ENCODE measurements around the gene NCS1.

Gene NCS1

GRCh38 chr9:130262061-130262745, 90.0 kb downstream of the NCS1 start:
- no peak overlapping the region for H4K8ac ChIP-seq (ENCODE audit: low read depth, low read length)
- no peak overlapping the region for H3K23ac ChIP-seq (ENCODE audit: low read length)

GRCh38 chr9:130262771-130263170, 90.6 kb downstream of the NCS1 start:
- no peak overlapping the region for H3K56ac ChIP-seq (ENCODE audit: low read length)
- no peak overlapping the region for H3K27ac ChIP-seq (ENCODE audit: low read depth, low read length)
- H3K79me1 ChIP-seq (ENCODE audit: low read length): no peaks in the 10 kb centered on the region
- no CpG with 5 or more reads among the region's 7 CpGs for WGBS (ENCODE audit: extremely low coverage, insufficient coverage, low lambda C conversion rate)
- no peak overlapping the region for H4K8ac ChIP-seq (ENCODE audit: low read depth, low read length)
- no peak overlapping the region for H3K4me2 ChIP-seq (ENCODE audit: low read length)
- H4K5ac ChIP-seq (ENCODE audit: low read length): no peak overlapping the region
- DNase-seq: no peak
- H3K4me1 ChIP-seq (ENCODE audit: control insufficient read depth, low read depth, low read length): no peaks in the 10 kb centered on the region
- H3K79me2 ChIP-seq (ENCODE audit: control insufficient read depth, insufficient read depth, low read length): no peaks in the 10 kb centered on the region
- no peak overlapping the region for H2BK15ac ChIP-seq (replicated peaks; ENCODE audit: low read depth)
- no peak overlapping the region for H3K9ac ChIP-seq (ENCODE audit: low read length)
- no peak overlapping the region for H2BK5ac ChIP-seq (ENCODE audit: low read length)
- no peak overlapping the region for H2BK120ac ChIP-seq (ENCODE audit: low read depth, low read length)
- no peak overlapping the region for H3K4me3 ChIP-seq (ENCODE audit: low read length)
- H3K23ac ChIP-seq (ENCODE audit: low read length): no peak overlapping the region
- H2AK5ac ChIP-seq (ENCODE audit: low read length): no peak overlapping the region
- no peaks in the 10 kb centered on the region for H3K36me3 ChIP-seq (ENCODE audit: control insufficient read depth, insufficient read depth, low read length)
- H3K27me3 ChIP-seq (ENCODE audit: insufficient read depth, low read length, poor library complexity): no peaks in the 10 kb centered on the region
- no peak overlapping the region for H3K18ac ChIP-seq (ENCODE audit: low read length)
- H3K4ac ChIP-seq (ENCODE audit: low read depth, low read length): no peak overlapping the region

More at GRCh38 chr9:130262061-130262745, 90.0 kb downstream of the NCS1 start:
- no peak overlapping the region for H3K4ac ChIP-seq (ENCODE audit: low read depth, low read length)
- no peak overlapping the region for H3K18ac ChIP-seq (ENCODE audit: low read length)
- no peak overlapping the region for H3K56ac ChIP-seq (ENCODE audit: low read length)
- no peak overlapping the region for H3K27ac ChIP-seq (ENCODE audit: low read depth, low read length)
- no peak overlapping the region for H3K4me3 ChIP-seq (ENCODE audit: low read length)
- no peaks in the 10 kb centered on the region for H3K27me3 ChIP-seq (ENCODE audit: insufficient read depth, low read length, poor library complexity)
- no peaks in the 10 kb centered on the region for H3K79me2 ChIP-seq (ENCODE audit: control insufficient read depth, insufficient read depth, low read length)
- H3K79me1 ChIP-seq (ENCODE audit: low read length): no peaks in the 10 kb centered on the region
- no peak overlapping the region for H4K5ac ChIP-seq (ENCODE audit: low read length)
- no peak overlapping the region for H2BK120ac ChIP-seq (ENCODE audit: low read depth, low read length)
- H2BK5ac ChIP-seq (ENCODE audit: low read length): no peak overlapping the region
- no peak overlapping the region for H3K9ac ChIP-seq (ENCODE audit: low read length)
- no peaks in the 10 kb centered on the region for H3K4me1 ChIP-seq (ENCODE audit: control insufficient read depth, low read depth, low read length)
- H3K36me3 ChIP-seq (ENCODE audit: control insufficient read depth, insufficient read depth, low read length): no peaks in the 10 kb centered on the region
- H2BK15ac ChIP-seq (replicated peaks; ENCODE audit: low read depth): no peak overlapping the region
- WGBS (ENCODE audit: extremely low coverage, insufficient coverage, low lambda C conversion rate): no CpG with 5 or more reads among the region's 17 CpGs
- H2AK5ac ChIP-seq (ENCODE audit: low read length): no peak overlapping the region
- DNase-seq: no peak
- H3K4me2 ChIP-seq (ENCODE audit: low read length): no peak overlapping the region

- DNase-seq: peak; percentile 82
- H2AK5ac ChIP-seq (ENCODE audit: low read length): no peak overlapping the region
- H3K9ac ChIP-seq (ENCODE audit: low read length): no peak overlapping the region
- H3K56ac ChIP-seq (ENCODE audit: low read length): no peak overlapping the region
- H3K79me2 ChIP-seq (ENCODE audit: control insufficient read depth, insufficient read depth, low read length): no peaks in the 10 kb centered on the region
- H3K18ac ChIP-seq (ENCODE audit: low read length): no peak overlapping the region
- H3K4me3 ChIP-seq (ENCODE audit: low read length): no peak overlapping the region
- no peak overlapping the region for H4K5ac ChIP-seq (ENCODE audit: low read length)
- H2BK15ac ChIP-seq (replicated peaks; ENCODE audit: low read depth): no peak overlapping the region
- H3K27ac ChIP-seq (ENCODE audit: low read depth, low read length): no peak overlapping the region
- H3K27me3 ChIP-seq (ENCODE audit: insufficient read depth, low read length, poor library complexity): no peaks in the 10 kb centered on the region
- peaks cover 5% of the 10 kb centered on the region for H3K4me1 ChIP-seq (ENCODE audit: control insufficient read depth, low read depth, low read length)
- H3K23ac ChIP-seq (ENCODE audit: low read length): peak overlapping the region; percentile 61
- no CpG with 5 or more reads among the region's 10 CpGs for whole genome bisulfite sequencing (ENCODE audit: extremely low coverage, insufficient coverage, low lambda C conversion rate)
- no peak overlapping the region for H2BK120ac ChIP-seq (ENCODE audit: low read depth, low read length)
- H2BK5ac ChIP-seq (ENCODE audit: low read length): no peak overlapping the region
- no peak overlapping the region for H3K4ac ChIP-seq (ENCODE audit: low read depth, low read length)
- H3K4me2 ChIP-seq (ENCODE audit: low read length): no peak overlapping the region
- no peaks in the 10 kb centered on the region for H3K36me3 ChIP-seq (ENCODE audit: control insufficient read depth, insufficient read depth, low read length)
- H3K79me1 ChIP-seq (ENCODE audit: low read length): no peaks in the 10 kb centered on the region
- no peak overlapping the region for H4K8ac ChIP-seq (ENCODE audit: low read depth, low read length)
These were observed 91.6 kb downstream of the NCS1 start for GRCh38 chr9:130263601-130264413.

GRCh38 chr9:130264414-130265350, 92.5 kb downstream of the NCS1 start:
- H3K23ac ChIP-seq (ENCODE audit: low read length): no peak overlapping the region
- peaks cover 5% of the 10 kb centered on the region for H3K4me1 ChIP-seq (ENCODE audit: control insufficient read depth, low read depth, low read length)
- H3K56ac ChIP-seq (ENCODE audit: low read length): no peak overlapping the region
- H3K18ac ChIP-seq (ENCODE audit: low read length): no peak overlapping the region
- H2BK15ac ChIP-seq (replicated peaks; ENCODE audit: low read depth): no peak overlapping the region
- no peak overlapping the region for H4K5ac ChIP-seq (ENCODE audit: low read length)
- H2BK120ac ChIP-seq (ENCODE audit: low read depth, low read length): no peak overlapping the region
- H3K79me2 ChIP-seq (ENCODE audit: control insufficient read depth, insufficient read depth, low read length): no peaks in the 10 kb centered on the region
- no peak overlapping the region for H3K4me2 ChIP-seq (ENCODE audit: low read length)
- no peaks in the 10 kb centered on the region for H3K79me1 ChIP-seq (ENCODE audit: low read length)
- no peak overlapping the region for H3K4me3 ChIP-seq (ENCODE audit: low read length)
- no peaks in the 10 kb centered on the region for H3K36me3 ChIP-seq (ENCODE audit: control insufficient read depth, insufficient read depth, low read length)
- WGBS (ENCODE audit: extremely low coverage, insufficient coverage, low lambda C conversion rate): no CpG with 5 or more reads among the region's 18 CpGs
- H2AK5ac ChIP-seq (ENCODE audit: low read length): no peak overlapping the region
- H3K27me3 ChIP-seq (ENCODE audit: insufficient read depth, low read length, poor library complexity): no peaks in the 10 kb centered on the region
- no peak overlapping the region for H2BK5ac ChIP-seq (ENCODE audit: low read length)
- DNase-seq: peak; percentile 22
- H4K8ac ChIP-seq (ENCODE audit: low read depth, low read length): no peak overlapping the region
- H3K9ac ChIP-seq (ENCODE audit: low read length): no peak overlapping the region
- no peak overlapping the region for H3K27ac ChIP-seq (ENCODE audit: low read depth, low read length)
- H3K4ac ChIP-seq (ENCODE audit: low read depth, low read length): no peak overlapping the region

GRCh38 chr9:130265431-130266235, 93.4 kb downstream of the NCS1 start, which contains the start of gene HMCN2:
Gene HMCN2, plus strand, starts transcription at chr9:130265760. Its CDS starts 119 bp downstream, at chr9:130265879.
- WGBS (ENCODE audit: extremely low coverage, insufficient coverage, low lambda C conversion rate): no CpG with 5 or more reads among the region's 89 CpGs
- H4K8ac ChIP-seq (ENCODE audit: low read depth, low read length): no peak within 1 kb of the TSS
- H3K9ac ChIP-seq (ENCODE audit: low read length): peak within 1 kb of the TSS; percentile 49
- no peak within 1 kb of the TSS for H3K27ac ChIP-seq (ENCODE audit: low read depth, low read length)
- no peak within 1 kb of the TSS for H4K5ac ChIP-seq (ENCODE audit: low read length)
- H3K27me3 ChIP-seq (ENCODE audit: insufficient read depth, low read length, poor library complexity): no peaks in the 10 kb centered on the region
- H3K4me2 ChIP-seq (ENCODE audit: low read length): peak within 1 kb of the TSS; percentile 66
- H3K56ac ChIP-seq (ENCODE audit: low read length): peak within 1 kb of the TSS; percentile 49
- H3K79me1 ChIP-seq (ENCODE audit: low read length): no peaks in the 10 kb centered on the region
- no peak within 1 kb of the TSS for H2BK120ac ChIP-seq (ENCODE audit: low read depth, low read length)
- H2AK5ac ChIP-seq (ENCODE audit: low read length): no peak within 1 kb of the TSS
- peak within 1 kb of the TSS; percentile 68 for H3K23ac ChIP-seq (ENCODE audit: low read length)
- H3K4me1 ChIP-seq (ENCODE audit: control insufficient read depth, low read depth, low read length): peaks cover 5% of the 10 kb centered on the region
- no peaks in the 10 kb centered on the region for H3K79me2 ChIP-seq (ENCODE audit: control insufficient read depth, insufficient read depth, low read length)
- H3K18ac ChIP-seq (ENCODE audit: low read length): no peak within 1 kb of the TSS
- DNase-seq: peak; percentile 74
- no peak within 1 kb of the TSS for H3K4ac ChIP-seq (ENCODE audit: low read depth, low read length)
- no peaks in the 10 kb centered on the region for H3K36me3 ChIP-seq (ENCODE audit: control insufficient read depth, insufficient read depth, low read length)
- H3K4me3 ChIP-seq (ENCODE audit: low read length): no peak within 1 kb of the TSS
- H2BK15ac ChIP-seq (replicated peaks; ENCODE audit: low read depth): no peak within 1 kb of the TSS
- H2BK5ac ChIP-seq (ENCODE audit: low read length): no peak within 1 kb of the TSS
